Retinal pigment epithelial cell (primary cell): ENCODE data around the gene TAT.

Source experiments
- DNase-seq: peaks from one replicate; pipeline ENCODE4 v3.0.0-alpha.2; 2010; ENCODE audit warnings: low read depth
- H3K4me3 ChIP-seq: 2 replicates; pipeline ENCODE4 v1.5.1; 2011; ENCODE audit warnings: mild to moderate bottlenecking, low read length, control low read depth, moderate library complexity
- CTCF ChIP-seq: conservative IDR thresholded peaks from 2 replicates; pipeline ENCODE4 v1.5.1; 2011; ENCODE audit warnings: low read depth, low read length, control low read depth, inconsistent platforms

Gene TAT

GRCh38 chr16:71532366-71532765 lies 44.5 kb downstream of the TAT start:
- H3K4me3 ChIP-seq = no peak overlapping the region
- no peak for TF ChIP-seq CTCF
- DNase-seq = no peak

GRCh38 chr16:71528863-71529262 lies 48.0 kb downstream of the TAT start:
- DNase-seq = no peak
- no peak for TF ChIP-seq CTCF
- H3K4me3 ChIP-seq = no peak overlapping the region

GRCh38 chr16:71528257-71528656 lies 48.6 kb downstream of the TAT start:
- no peak for TF ChIP-seq CTCF
- no peak overlapping the region for H3K4me3 ChIP-seq
- DNase-seq = no peak

- no peak within 1 kb of the TSS for H3K4me3 ChIP-seq
- peak; percentile 23 for DNase-seq
- no peak for TF ChIP-seq CTCF
Measured at GRCh38 chr16:71526111-71526631, 50.7 kb downstream of the TAT start, which contains the start of gene CHST4. Gene CHST4, plus strand, starts transcription at chr16:71526426. Its CDS starts 10,252 bp downstream, at chr16:71536678.

GRCh38 chr16:71524566-71525553 lies 52.0 kb downstream of the TAT start:
- H3K4me3 ChIP-seq = no peak overlapping the region
- TF ChIP-seq CTCF = no peak
- no peak for DNase-seq

GRCh38 chr16:71520550-71520949 lies 56.3 kb downstream of the TAT start:
- no peak for DNase-seq
- H3K4me3 ChIP-seq = no peak overlapping the region
- TF ChIP-seq CTCF = no peak
